ENCODE measurements around the gene ZNF91. TPM values are rescaled to one million over a fixed set of nuclear protein-coding genes. Genes with fewer than 3 reads are reported as not detected.
"Not testable (repeated sequence)": the region's sequence is repeated elsewhere in the genome, so short reads cannot be mapped to it uniquely, and the experiment has no call there.

ZNF91 gene
- total RNA-seq: 16.2 TPM

DNA sequence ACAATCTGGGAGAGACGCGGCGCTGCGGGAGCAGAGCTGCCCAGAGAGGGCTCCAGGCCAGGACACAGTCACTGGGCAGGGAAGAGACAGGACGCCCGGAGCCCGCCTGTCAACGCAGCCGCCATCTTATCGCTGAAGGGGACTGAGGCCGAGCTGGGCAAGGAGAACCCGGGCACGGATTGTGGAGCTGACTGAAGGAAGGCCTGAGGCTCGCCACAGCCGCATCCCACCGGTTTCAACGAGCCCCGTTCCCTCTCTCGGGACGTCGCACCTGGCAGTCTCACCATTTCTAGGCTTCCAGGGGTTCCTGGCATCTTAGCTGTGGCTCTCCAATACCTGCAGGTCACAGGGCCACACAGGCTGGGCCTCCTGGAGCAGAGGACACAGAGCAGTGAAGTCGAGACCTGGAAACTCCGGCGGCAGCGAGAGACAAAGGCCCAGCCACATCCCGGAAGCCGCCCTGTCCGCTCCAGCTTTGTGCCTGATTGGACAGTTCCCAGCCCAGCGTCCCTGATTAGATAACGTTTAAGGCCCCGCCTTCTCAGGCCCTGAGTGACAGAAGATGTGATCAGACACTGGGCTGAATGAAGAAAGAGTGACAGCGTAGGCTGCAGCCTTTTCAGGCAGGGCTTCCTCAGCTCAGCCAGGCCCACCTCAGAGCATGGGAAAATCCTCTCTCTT lies at the start of gene ZNF91:
Gene ZNF91, minus strand, starts transcription at position 431 of the 681 bp plus-strand sequence. Its CDS starts 117 bp downstream, at position 314.
- DNase-seq (ENCODE audit: low spot score) (peak; percentile 96), ATAC-seq (peak; percentile 96)

DNA sequence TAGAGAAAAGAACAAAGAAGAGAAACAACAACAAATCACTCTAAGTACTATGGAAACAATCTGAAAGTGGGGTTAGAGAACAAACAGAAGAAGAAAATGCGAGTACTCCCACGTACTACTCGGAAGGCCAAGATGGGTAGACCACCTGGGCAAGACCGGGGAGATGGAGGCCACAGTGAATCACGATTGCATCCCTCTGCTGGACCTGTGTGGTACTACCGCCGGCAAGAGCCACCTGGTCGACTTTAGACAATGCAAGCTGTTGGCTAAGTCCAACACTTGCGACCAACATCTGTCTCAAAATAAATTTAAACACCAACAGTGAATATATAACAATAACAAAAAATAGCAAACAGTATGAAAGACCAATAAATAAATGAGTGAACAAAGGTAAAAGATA lies 45.5 kb upstream of the ZNF91 start:
- no peak for ATAC-seq

DNA sequence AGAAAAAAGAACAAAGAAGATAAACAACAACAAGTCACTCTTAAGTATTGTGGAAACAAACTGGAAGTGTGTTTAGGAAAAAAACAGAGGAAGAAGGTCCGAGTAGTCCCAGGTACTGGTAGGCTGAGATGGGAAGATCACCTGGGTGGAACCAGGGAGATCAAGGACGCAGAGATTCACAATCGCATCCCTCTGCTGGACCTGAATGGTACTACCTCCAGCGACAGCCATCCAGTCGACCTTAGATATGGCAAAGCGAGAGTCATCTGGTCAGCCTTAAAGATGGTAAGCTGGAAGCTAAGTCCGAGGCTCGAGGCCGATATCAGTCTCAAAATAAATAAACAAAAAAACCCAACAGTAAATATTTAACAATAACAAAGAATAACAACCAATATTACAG lies 44.9 kb upstream of the ZNF91 start:
- ATAC-seq (no peak), DNase-seq (ENCODE audit: low spot score) (no peak)

More for the DNA sequence above, 45.5 kb upstream of the ZNF91 start:
- no peak for DNase-seq (ENCODE audit: low spot score)

GRCh38 chr19:23439623-23440022 lies 44.4 kb upstream of the ZNF91 start:
- no peak for ATAC-seq
- DNase-seq (ENCODE audit: low spot score): no peak

DNA sequence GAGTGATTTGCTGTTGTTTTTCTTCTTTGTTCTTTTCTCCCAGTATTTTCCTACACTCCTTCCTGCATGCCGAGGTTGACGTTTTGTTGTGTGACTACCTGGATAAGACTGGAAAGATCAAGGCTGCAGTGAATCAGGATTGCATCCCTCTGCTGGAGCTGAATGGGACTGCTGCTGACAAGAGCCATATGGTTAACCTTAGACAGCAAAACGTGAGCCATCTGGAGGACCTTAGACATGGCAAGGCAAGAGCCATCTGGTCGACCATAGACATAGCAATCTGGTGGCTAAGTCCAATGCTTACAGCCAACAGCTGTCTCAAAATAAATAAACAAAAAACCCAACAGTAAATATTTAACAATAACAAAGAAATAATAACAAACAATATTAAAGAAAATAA lies 42.6 kb upstream of the ZNF91 start:
- no peak for DNase-seq (ENCODE audit: low spot score)
- ATAC-seq: no peak

GRCh38 chr19:23436944-23437343 lies 41.7 kb upstream of the ZNF91 start:
- no peak for ATAC-seq

DNA sequence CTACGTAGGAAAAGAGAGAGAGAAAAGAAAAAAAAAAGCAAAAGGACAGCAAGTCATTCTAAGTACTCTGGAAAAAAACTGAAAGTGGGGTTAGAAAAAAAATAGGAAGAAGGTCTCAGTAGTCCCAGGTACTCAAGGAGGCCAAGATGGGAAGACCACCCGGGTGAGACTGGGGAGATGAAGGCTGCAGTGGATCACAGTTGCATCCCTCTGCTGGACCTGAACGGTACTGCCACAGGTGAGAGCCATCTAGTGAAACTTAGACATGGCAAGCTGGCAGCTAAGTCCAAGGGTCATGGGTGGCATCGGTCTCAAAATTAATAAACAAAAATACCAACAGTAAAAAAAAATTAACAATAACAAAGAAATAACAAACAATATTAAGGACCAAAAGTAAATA lies 41.0 kb upstream of the ZNF91 start:
- DNase-seq (ENCODE audit: low spot score) (no peak), ATAC-seq (no peak)

More at GRCh38 chr19:23436944-23437343, 41.7 kb upstream of the ZNF91 start:
- no peak for DNase-seq (ENCODE audit: low spot score)

DNA sequence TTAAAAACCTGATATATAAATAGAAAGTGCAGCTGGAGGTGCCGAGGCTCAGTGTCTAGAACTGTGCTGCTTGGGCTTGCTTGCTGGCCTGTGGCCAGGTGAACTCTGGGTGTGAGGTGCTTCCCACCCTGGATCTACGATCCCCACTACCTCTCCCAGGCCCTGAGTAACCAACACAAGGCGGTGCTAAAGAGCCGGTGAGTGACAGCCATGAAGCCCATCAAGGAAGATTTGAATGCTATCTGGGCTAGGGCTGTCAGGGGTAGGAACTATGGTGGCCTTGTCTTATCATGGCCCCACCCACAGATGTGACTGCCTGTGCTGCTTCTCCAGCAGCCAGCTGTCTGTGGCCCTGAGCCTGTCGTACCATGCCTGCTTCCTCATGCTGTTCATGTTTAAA lies 25.6 kb upstream of the ZNF91 start:
- no peak for ATAC-seq
- DNase-seq (ENCODE audit: low spot score): no peak

GRCh38 chr19:23419261-23419660 lies 24.0 kb upstream of the ZNF91 start:
- not testable (repeated sequence) for ATAC-seq; DNase-seq (ENCODE audit: low spot score)

GRCh38 chr19:23415561-23416191 lies 20.4 kb upstream of the ZNF91 start:
- no peak for ATAC-seq

GRCh38 chr19:23415034-23415433 lies 19.8 kb upstream of the ZNF91 start:
- ATAC-seq (no peak), DNase-seq (ENCODE audit: low spot score) (no peak)

More at GRCh38 chr19:23415561-23416191, 20.4 kb upstream of the ZNF91 start:
- DNase-seq (ENCODE audit: low spot score): no peak

DNA sequence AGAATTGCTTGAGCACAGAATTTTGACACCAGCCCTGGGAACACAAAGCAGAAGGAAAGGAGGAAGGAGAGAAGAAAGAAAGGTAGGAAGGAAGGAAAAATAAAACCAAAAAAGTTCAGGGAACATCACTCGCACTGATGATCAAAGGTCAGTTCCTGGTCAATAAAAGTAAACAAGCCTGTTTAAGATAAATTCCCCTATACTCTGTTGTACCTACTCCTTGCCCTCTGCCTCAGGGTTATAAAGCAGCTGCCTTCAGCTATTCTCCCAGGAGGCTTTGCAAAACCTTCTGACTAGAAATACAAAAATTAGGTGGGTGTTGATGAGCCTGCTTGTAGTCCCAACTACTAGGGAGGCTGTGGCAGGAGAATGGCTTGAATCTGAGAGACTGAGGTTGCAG lies 14.9 kb upstream of the ZNF91 start:
- DNase-seq (ENCODE audit: low spot score) (no peak), ATAC-seq (no peak)

GRCh38 chr19:23409392-23410048 lies 14.2 kb upstream of the ZNF91 start:
- ATAC-seq (no peak), DNase-seq (ENCODE audit: low spot score) (no peak)

DNA sequence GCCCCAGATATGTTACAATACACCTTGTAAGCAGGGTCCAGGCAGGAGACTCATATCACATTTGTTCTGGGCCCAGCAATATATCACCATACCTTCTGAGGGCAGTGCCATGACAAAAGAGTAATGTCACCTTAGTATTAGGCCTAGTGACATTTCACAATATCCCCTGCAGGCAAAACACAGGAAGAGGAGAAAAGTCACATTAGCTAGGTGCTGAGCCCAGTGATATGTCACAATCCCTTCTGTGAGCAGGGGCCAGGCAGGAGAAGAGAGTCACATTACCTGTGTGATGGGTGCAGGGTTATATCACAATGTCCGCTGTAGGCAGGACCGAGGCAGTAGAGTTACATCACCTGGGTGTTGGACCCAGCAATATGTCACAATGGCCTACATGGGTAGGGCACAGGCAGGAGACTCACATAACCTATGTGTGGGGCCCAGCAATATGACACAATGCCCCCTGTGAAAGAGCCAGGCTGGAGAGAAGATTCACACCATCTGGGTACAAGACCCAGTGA lies 12.4 kb upstream of the ZNF91 start:
- ATAC-seq (no peak), DNase-seq (ENCODE audit: low spot score) (no peak)

GRCh38 chr19:23406721-23407120 lies 11.4 kb upstream of the ZNF91 start:
- DNase-seq (ENCODE audit: low spot score): no peak
- no peak for ATAC-seq

DNA sequence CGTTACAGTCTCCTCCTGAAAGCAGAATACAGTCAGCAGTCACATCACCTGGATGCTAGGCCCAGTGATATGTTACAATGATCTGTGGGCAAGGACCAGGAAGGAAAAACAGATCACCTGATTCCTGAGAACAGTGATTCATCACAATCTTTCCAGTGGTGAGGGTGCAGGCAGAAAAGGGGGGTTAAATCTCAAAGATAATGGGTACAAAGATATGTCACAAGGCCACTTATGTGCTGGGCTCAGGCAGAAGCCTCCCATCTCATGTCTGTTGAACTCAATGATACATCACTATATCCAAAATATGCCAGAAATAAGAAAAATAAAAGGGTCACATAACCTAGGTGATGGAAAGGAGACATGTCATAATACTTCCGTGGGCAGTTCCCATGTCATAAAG lies 10.8 kb upstream of the ZNF91 start:
- DNase-seq (ENCODE audit: low spot score) (no peak), ATAC-seq (no peak)

- ATAC-seq: no peak
- DNase-seq (ENCODE audit: low spot score): no peak
Observed at GRCh38 chr19:23404676-23405075, 9.4 kb upstream of the ZNF91 start.

DNA sequence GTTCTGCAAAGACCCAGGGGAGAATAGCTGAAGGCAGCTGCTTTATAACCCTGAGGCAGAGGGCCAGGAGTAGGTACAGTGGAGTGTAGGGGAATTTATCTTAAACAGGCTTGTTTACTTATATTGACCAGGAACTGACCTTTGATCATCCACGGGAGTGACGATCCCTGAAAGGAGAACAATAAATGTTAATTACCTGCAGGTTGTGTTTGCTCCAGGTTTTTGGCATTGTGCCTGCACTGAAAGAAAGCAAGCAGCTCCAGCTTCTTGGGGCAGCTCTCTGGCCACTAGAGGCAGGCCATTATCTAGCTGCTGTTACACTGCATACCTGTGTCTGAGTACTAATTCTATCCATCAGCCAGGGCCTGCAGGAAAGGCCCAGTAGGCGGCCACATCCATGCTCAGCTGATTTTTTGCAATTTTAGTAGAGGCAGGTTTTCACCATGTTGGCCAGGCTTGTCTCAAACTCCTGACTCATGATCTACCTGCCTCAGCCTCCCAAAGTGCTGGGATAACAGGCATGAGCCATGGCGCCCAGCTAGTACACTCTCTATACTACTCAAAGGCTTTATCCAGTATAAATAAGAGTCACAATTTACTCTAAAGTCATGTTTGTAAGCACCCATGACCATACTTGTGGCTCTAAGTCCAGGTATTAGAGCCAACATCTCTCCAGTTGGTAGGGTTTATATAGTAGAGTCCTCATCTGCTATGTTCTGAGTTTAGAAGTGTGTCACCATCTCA lies 8.5 kb upstream of the ZNF91 start:
- no peak for ATAC-seq
- DNase-seq (ENCODE audit: low spot score): no peak

DNA sequence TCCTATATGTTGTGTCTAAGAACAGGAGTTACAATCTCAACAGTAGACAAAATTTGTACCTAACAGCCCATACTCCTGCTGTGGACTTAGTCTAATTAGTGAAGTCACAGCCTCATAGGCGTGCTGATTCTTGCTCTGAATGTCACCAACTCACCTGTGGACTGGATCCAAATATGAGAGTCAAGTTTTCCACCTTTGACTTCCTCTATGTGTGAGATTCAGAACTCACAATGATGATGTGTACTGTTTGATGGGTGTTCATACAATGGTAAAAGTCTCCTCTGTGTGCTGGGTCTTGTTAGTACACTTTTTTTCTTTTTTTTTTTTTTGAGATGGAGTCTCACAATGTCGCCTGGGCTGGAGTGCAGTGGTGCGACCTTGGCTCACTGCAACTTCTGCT lies 7.8 kb upstream of the ZNF91 start:
- no peak for DNase-seq (ENCODE audit: low spot score)
- ATAC-seq: no peak

- ATAC-seq (no peak), DNase-seq (ENCODE audit: low spot score) (no peak)
Observed at GRCh38 chr19:23402388-23402787, 7.1 kb upstream of the ZNF91 start.

DNA sequence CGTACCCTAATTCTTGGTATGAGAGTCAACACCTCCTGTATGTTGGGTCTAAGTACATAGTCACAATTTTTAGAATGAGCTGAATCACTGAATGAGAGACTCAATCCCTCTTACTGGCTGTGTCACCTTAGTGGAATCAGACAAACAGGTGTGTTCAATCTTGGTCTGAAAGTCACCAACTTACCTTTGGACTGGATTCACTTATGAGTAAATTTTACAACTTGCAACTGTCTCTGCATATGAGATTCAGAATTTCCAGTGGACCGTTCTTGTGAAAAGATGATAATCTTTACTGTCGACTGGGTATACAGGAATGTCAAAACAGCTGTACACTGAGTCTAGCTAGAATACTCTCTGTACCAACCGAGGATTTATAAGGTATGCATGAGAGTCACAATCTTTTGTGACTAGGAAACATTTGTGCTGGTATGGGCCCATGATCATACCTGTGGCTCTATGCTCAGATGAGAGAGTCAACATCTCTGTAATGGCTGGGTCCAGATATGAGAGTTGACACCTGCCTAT lies 5.9 kb upstream of the ZNF91 start:
- no peak for DNase-seq (ENCODE audit: low spot score)
- ATAC-seq: no peak
